HepG2 (cell line): ENCODE data around the gene EPS8L3. TPM values are rescaled to one million over a fixed set of nuclear protein-coding genes. Genes with fewer than 3 reads are reported as not detected.

Experiments
- CBX5 ChIP-seq: sonication (generic); formaldehyde crosslinking; IDR thresholded peaks from 2 replicates; pipeline ENCODE4 v1.4.0; 2020; ENCODE audit warnings: missing genetic modification reagents, borderline replicate concordance
- FOXA1 ChIP-seq, 2 experiments: fragments of 450-650 bp in 1 of 2; sonication (generic) in 1 of 2; formaldehyde crosslinking in 1 of 2; IDR thresholded peaks; 2 replicates each; pipeline versions ENCODE4 v1.4.0 to v1.6.1; 2016 to 2020; ENCODE audit warnings: missing genetic modification reagents in 1 of 2
- FOXC1 ChIP-seq: sonication (generic); formaldehyde crosslinking; IDR thresholded peaks from 2 replicates; pipeline ENCODE4 v1.8.0; 2022; ENCODE audit warnings: mild to moderate bottlenecking, missing genetic modification reagents, borderline replicate concordance
- FOXM1 ChIP-seq: sonication (generic); formaldehyde crosslinking; IDR thresholded peaks from 2 replicates; pipeline ENCODE4 v1.5.0; 2020; ENCODE audit warnings: missing genetic modification reagents
- HOXA9 ChIP-seq: sonication (generic); formaldehyde crosslinking; IDR thresholded peaks from 2 replicates; pipeline ENCODE4 v1.8.1; 2022; ENCODE audit warnings: missing genetic modification reagents, mild to moderate bottlenecking, moderate library complexity, borderline replicate concordance
- MEF2D ChIP-seq: sonication (generic); formaldehyde crosslinking; IDR thresholded peaks from 2 replicates; pipeline ENCODE4 v1.5.1; 2020; ENCODE audit warnings: mild to moderate bottlenecking, missing genetic modification reagents
- MIER2 ChIP-seq: IDR thresholded peaks from 2 replicates; pipeline ENCODE4 v1.6.1; 2016; ENCODE audit warnings: missing biosample characterization, missing genetic modification reagents
- MIXL1 ChIP-seq: IDR thresholded peaks from 2 replicates; pipeline ENCODE4 v1.6.1; 2016
- NR2F2 ChIP-seq: IDR thresholded peaks from 2 replicates; pipeline ENCODE4 v1.6.1; 2012; ENCODE audit warnings: low read depth, inconsistent platforms, borderline replicate concordance
- SP2 ChIP-seq: sonication (generic); formaldehyde crosslinking; IDR thresholded peaks from 2 replicates; pipeline ENCODE4 v1.5.1; 2020; ENCODE audit warnings: mild to moderate bottlenecking, missing genetic modification reagents
- STAG1 ChIP-seq: sonication (generic); formaldehyde crosslinking; IDR thresholded peaks from 2 replicates; pipeline ENCODE4 v1.4.0; 2020; ENCODE audit warnings: missing genetic modification reagents
- TCF7L2 ChIP-seq: IDR thresholded peaks from 2 replicates; pipeline ENCODE4 v1.6.1; 2011; ENCODE audit warnings: mild to moderate bottlenecking, low read depth, low read length, moderate library complexity
- THAP11 ChIP-seq: IDR thresholded peaks from 2 replicates; pipeline ENCODE4 v1.6.1; 2016; ENCODE audit warnings: missing biosample characterization, missing genetic modification reagents
- YEATS4 ChIP-seq: sonication (generic); formaldehyde crosslinking; IDR thresholded peaks from 2 replicates; pipeline ENCODE4 v1.4.0; 2020; ENCODE audit warnings: missing genetic modification reagents, borderline replicate concordance
- ZBTB7A ChIP-seq: sonication (generic); formaldehyde crosslinking; IDR thresholded peaks from 2 replicates; pipeline ENCODE4 v1.8.0; 2022; ENCODE audit warnings: mild to moderate bottlenecking, missing genetic modification reagents
- ZNF207 ChIP-seq: fragments of 450-650 bp; IDR thresholded peaks from 2 replicates; pipeline ENCODE4 v1.6.1; 2016; ENCODE audit warnings: antibody characterized with exemption, borderline replicate concordance
- ZNF44 ChIP-seq: sonication (generic); formaldehyde crosslinking; IDR thresholded peaks from 2 replicates; pipeline ENCODE4 v1.5.1; 2020; ENCODE audit warnings: mild to moderate bottlenecking, missing genetic modification reagents
- ZNF496 ChIP-seq: sonication (generic); formaldehyde crosslinking; IDR thresholded peaks from 2 replicates; pipeline ENCODE4 v1.8.1; 2023; ENCODE audit warnings: mild to moderate bottlenecking, moderate library complexity, missing genetic modification reagents; ENCODE audit not compliant: insufficient replicate concordance
- ZNF552 ChIP-seq: sonication (generic); formaldehyde crosslinking; IDR thresholded peaks from 2 replicates; pipeline ENCODE4 v1.9.0; 2022; ENCODE audit warnings: missing genetic modification reagents, mild to moderate bottlenecking, borderline replicate concordance
- polyA plus RNA-seq, 8 experiments: library from polyadenylated mRNA; depleted of rRNA in 3 of 8; stranded (reverse) in 7 of 8; unstranded in 1 of 8; fragments of >200 nt; fragmentation: Illumina TruSeq in 4 of 8; extraction: Trizol in 4 of 8; gene quantifications; 2 replicates each; pipeline versions ENCODE4 v1.2.1 to v1.2.3, GENCODE V29; 2011 to 2016; ENCODE audit warnings: low read depth in 4 of 8, missing spikeins in 1 of 8, mixed read lengths in 1 of 8; ENCODE audit not compliant: insufficient read depth in 1 of 8
- total RNA-seq, 5 experiments: library from RNA; depleted of rRNA; stranded (reverse); fragments of >200 nt; fragmentation: Illumina TruSeq; extraction: Trizol; gene quantifications; 2 replicates each; pipeline ENCODE4 v1.2.3, GENCODE V29; 2016; ENCODE audit warnings: low read depth in 1 of 5
- TF ChIP-seq, protein P1 (sequence below): sonication (generic); formaldehyde crosslinking; IDR thresholded peaks from 2 replicates; pipeline ENCODE4; 2020; ENCODE audit warnings: missing genetic modification reagents, mild to moderate bottlenecking, borderline replicate concordance
- TF ChIP-seq, protein P2 (sequence below): sonication (generic); formaldehyde crosslinking; IDR thresholded peaks from 2 replicates; pipeline ENCODE4 v1.4.0; 2020; ENCODE audit warnings: missing genetic modification reagents, low read depth, mild to moderate bottlenecking, borderline replicate concordance
- TF ChIP-seq, protein P3 (sequence below): IDR thresholded peaks from 2 replicates; pipeline ENCODE4 v1.6.1; 2018; ENCODE audit warnings: missing genetic modification reagents, mild to moderate bottlenecking, missing compliant biosample characterization
- TF ChIP-seq, protein P4 (sequence below): sonication (generic); formaldehyde crosslinking; IDR thresholded peaks from 2 replicates; pipeline ENCODE4 v1.4.0; 2020; ENCODE audit warnings: missing genetic modification reagents

EPS8L3 gene
- total and polyA plus RNA-seq, 2 of the 13 experiments (the other 11 are each of a cell fraction or from before 2014, with no cell fraction given) = 18.2 to 106 TPM

DNA sequence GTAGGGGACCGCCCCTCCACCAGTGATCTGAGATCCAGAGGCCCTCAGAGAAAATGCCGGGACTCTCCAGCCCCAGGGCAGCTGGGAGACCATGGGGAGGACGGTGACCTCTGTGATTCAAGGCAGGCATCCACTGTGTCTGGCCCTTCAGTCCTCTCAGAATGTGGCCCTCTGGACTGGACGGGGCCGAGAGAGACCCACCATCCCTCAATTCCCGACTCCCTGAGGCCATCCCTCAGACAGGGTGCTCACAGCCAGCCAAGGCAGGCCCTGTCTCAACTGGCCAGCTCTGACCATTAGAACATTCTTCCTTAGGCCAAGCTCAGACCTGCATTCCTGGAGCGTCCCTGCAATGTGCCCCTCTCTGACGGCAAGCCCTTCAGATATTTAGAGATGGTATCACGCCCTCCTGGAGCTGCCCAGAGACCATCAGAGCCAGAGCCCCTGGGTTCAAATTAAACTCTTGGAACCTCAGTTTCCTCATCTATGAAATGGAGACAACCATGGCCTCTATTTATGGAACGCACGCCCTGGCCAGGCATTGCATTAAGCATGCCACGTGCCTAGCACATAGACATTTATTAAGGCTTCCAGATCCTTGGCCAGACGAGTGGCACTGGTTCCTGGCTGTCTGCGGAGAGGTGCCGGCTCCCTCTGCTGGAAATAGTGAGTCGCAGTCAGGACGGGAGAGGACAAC is 9.6 kb upstream of the EPS8L3 start (continued):
- TF ChIP-seq, protein P1, sequence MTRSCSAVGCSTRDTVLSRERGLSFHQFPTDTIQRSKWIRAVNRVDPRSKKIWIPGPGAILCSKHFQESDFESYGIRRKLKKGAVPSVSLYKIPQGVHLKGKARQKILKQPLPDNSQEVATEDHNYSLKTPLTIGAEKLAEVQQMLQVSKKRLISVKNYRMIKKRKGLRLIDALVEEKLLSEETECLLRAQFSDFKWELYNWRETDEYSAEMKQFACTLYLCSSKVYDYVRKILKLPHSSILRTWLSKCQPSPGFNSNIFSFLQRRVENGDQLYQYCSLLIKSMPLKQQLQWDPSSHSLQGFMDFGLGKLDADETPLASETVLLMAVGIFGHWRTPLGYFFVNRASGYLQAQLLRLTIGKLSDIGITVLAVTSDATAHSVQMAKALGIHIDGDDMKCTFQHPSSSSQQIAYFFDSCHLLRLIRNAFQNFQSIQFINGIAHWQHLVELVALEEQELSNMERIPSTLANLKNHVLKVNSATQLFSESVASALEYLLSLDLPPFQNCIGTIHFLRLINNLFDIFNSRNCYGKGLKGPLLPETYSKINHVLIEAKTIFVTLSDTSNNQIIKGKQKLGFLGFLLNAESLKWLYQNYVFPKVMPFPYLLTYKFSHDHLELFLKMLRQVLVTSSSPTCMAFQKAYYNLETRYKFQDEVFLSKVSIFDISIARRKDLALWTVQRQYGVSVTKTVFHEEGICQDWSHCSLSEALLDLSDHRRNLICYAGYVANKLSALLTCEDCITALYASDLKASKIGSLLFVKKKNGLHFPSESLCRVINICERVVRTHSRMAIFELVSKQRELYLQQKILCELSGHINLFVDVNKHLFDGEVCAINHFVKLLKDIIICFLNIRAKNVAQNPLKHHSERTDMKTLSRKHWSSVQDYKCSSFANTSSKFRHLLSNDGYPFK (CRISPR knock-in tag) = no peak
- TF ChIP-seq FOXM1 (CRISPR knock-in tag) = no peak
- no peak for TF ChIP-seq ZNF44 (CRISPR knock-in tag)
- TF ChIP-seq ZNF496 (CRISPR knock-in tag) = no peak
- 0 out of 2 replicates have a peak, but pooled peaks have one; percentile 15 for TF ChIP-seq THAP11 (CRISPR knock-in tag)
- TF ChIP-seq YEATS4 (CRISPR knock-in tag) = no peak
- no peak; the same call in 1 of the 2 replicates for TF ChIP-seq NR2F2
- TF ChIP-seq STAG1 = peak; percentile 98
- peak; percentile 59; the same call in 1 of the 2 replicates for TF ChIP-seq MIXL1 (CRISPR knock-in tag)
- no peak for TF ChIP-seq ZBTB7A
- TF ChIP-seq SP2 (CRISPR knock-in tag) = no peak
- TF ChIP-seq, protein P2, sequence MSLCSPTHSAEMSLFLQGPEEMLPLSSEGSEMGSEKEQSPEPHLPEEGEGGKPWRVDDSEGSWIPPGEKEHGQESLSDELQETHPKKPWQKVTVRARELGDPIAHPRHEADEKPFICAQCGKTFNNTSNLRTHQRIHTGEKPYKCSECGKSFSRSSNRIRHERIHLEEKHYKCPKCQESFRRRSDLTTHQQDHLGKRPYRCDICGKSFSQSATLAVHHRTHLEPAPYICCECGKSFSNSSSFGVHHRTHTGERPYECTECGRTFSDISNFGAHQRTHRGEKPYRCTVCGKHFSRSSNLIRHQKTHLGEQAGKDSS (CRISPR knock-in tag) = peak; percentile 29; the same call in 1 of the 2 replicates
- no peak for TF ChIP-seq FOXC1 (CRISPR knock-in tag)
- TF ChIP-seq, protein P3, sequence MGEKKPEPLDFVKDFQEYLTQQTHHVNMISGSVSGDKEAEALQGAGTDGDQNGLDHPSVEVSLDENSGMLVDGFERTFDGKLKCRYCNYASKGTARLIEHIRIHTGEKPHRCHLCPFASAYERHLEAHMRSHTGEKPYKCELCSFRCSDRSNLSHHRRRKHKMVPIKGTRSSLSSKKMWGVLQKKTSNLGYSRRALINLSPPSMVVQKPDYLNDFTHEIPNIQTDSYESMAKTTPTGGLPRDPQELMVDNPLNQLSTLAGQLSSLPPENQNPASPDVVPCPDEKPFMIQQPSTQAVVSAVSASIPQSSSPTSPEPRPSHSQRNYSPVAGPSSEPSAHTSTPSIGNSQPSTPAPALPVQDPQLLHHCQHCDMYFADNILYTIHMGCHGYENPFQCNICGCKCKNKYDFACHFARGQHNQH (CRISPR knock-in tag) = 0 out of 2 replicates have a peak, but pooled peaks have one; percentile 34
- peak; percentile 35; the same call in 1 of the 2 replicates for TF ChIP-seq MEF2D
- TF ChIP-seq FOXA1 (IDR thresholded peaks at IDR 0.05) = no peak
- no peak for TF ChIP-seq FOXA1 (CRISPR knock-in tag; IDR thresholded peaks at IDR 0.05)
- TF ChIP-seq HOXA9 (CRISPR knock-in tag) = no peak
- TF ChIP-seq ZNF552 (CRISPR knock-in tag) = no peak
- TF ChIP-seq, protein P4, sequence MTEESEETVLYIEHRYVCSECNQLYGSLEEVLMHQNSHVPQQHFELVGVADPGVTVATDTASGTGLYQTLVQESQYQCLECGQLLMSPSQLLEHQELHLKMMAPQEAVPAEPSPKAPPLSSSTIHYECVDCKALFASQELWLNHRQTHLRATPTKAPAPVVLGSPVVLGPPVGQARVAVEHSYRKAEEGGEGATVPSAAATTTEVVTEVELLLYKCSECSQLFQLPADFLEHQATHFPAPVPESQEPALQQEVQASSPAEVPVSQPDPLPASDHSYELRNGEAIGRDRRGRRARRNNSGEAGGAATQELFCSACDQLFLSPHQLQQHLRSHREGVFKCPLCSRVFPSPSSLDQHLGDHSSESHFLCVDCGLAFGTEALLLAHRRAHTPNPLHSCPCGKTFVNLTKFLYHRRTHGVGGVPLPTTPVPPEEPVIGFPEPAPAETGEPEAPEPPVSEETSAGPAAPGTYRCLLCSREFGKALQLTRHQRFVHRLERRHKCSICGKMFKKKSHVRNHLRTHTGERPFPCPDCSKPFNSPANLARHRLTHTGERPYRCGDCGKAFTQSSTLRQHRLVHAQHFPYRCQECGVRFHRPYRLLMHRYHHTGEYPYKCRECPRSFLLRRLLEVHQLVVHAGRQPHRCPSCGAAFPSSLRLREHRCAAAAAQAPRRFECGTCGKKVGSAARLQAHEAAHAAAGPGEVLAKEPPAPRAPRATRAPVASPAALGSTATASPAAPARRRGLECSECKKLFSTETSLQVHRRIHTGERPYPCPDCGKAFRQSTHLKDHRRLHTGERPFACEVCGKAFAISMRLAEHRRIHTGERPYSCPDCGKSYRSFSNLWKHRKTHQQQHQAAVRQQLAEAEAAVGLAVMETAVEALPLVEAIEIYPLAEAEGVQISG (CRISPR knock-in tag) = no peak
- peak; percentile 74; the same call in 1 of the 2 replicates for TF ChIP-seq CBX5
- no peak for TF ChIP-seq MIER2 (CRISPR knock-in tag)
- TF ChIP-seq ZNF207 = no peak
- TF ChIP-seq TCF7L2 = no peak
